Natural killer cell (primary cell): ENCODE results near the gene VPS13D. TPM values are rescaled to one million over a fixed set of nuclear protein-coding genes. Genes with fewer than 3 reads are reported as not detected.

ENCODE experiments used
- ATAC-seq, 3 donors: fragments of 150-1000 bp in 2 of 3; fragments of 200-7000 bp in 1 of 3; cut with Tn5 transposase; 1 replicate in 1 of 3; 2 replicates in 2 of 3; pipeline ENCODE4 v1.10.0; 2021; ENCODE audit warnings: mild to moderate bottlenecking in 2 of 3, moderate library complexity in 2 of 3
- DNase-seq, 2 donors: peaks; one replicate each; pipeline versions ENCODE4 v3.0.0 to v3.0.0-alpha.2; 2013 to 2021; ENCODE audit warnings: mixed read lengths in 1 of 2
- H3K27ac ChIP-seq: one replicate; pipeline ENCODE4 v1.5.1; 2013; ENCODE audit warnings: mild to moderate bottlenecking, low read length
- H3K27me3 ChIP-seq: one replicate; pipeline ENCODE4 v1.6.1; 2013; ENCODE audit warnings: low read length; ENCODE audit not compliant: control insufficient read depth, insufficient read depth
- H3K36me3 ChIP-seq: one replicate; pipeline ENCODE4 v1.6.1; 2013; ENCODE audit warnings: low read length; ENCODE audit not compliant: control insufficient read depth, insufficient read depth
- H3K4me1 ChIP-seq: one replicate; pipeline ENCODE4 v1.6.1; 2013; ENCODE audit warnings: low read length; ENCODE audit not compliant: control insufficient read depth, insufficient read depth
- H3K4me3 ChIP-seq: one replicate; pipeline ENCODE4 v1.5.1; 2013; ENCODE audit warnings: low read length
- H3K9me3 ChIP-seq: one replicate; pipeline ENCODE4 v1.6.1; 2013; ENCODE audit warnings: low read length; ENCODE audit not compliant: control insufficient read depth, insufficient read depth
- H3K27ac Mint-ChIP-seq, 2 donors: one replicate each; pipeline ENCODE4 v1.8.0; 2022; ENCODE audit warnings: mild to moderate bottlenecking in 2 of 2, mixed read lengths in 2 of 2, moderate library complexity in 1 of 2
- H3K27me3 Mint-ChIP-seq, 2 donors: one replicate each; pipeline ENCODE4 v1.8.0; 2022; ENCODE audit warnings: low read depth in 2 of 2, mixed read lengths in 2 of 2
- H3K36me3 Mint-ChIP-seq: one replicate; pipeline ENCODE4 v1.8.0; 2022; ENCODE audit warnings: mixed read lengths
- H3K4me1 Mint-ChIP-seq, 2 donors: one replicate each; pipeline ENCODE4 v1.8.0; 2022; ENCODE audit warnings: mixed read lengths in 2 of 2
- H3K4me3 Mint-ChIP-seq: one replicate; pipeline ENCODE4 v1.8.0; 2022; ENCODE audit warnings: mild to moderate bottlenecking, moderate library complexity, mixed read lengths
- H3K9me3 Mint-ChIP-seq, 2 donors: one replicate each; pipeline ENCODE4 v1.8.0; 2022; ENCODE audit warnings: mixed read lengths in 2 of 2
- CTCF ChIP-seq: fragments of 200-600 bp; IDR thresholded peaks from one replicate; pipeline ENCODE4 v1.8.0; 2022; ENCODE audit warnings: antibody characterized with exemption
- WGBS: methylation state at CpG from one replicate; pipeline ENCODE4 v1.1.7; 2013; ENCODE audit warnings: missing lambda C conversion rate; ENCODE audit not compliant: insufficient coverage; 5-methylcytosine and 5-hydroxymethylcytosine counted together
- intact Hi-C: fragments of 100-400 bp; cut with micrococcal nuclease; formaldehyde crosslinking; loops from one replicate; pipeline ENCODE4 v1.14.2; 2022
- total RNA-seq, 4 donors: library from RNA; stranded (reverse); fragments of 120-200 nt in 1 of 4; gene quantifications; one replicate each; pipeline versions ENCODE4 v1.2.3 to v1.2.4, GENCODE V29; 2013 to 2022

Gene VPS13D
- total RNA-seq, 3 donors from 2014 or later (not counting 1 experiment from before 2014, with no cell fraction given) = 66.3 to 94.0 (median 81.7) TPM

GRCh38 chr1:12251442-12251841 is 21.6 kb downstream of the VPS13D start:
- H3K36me3 Mint-ChIP-seq = peaks cover 27% of the 10 kb centered on the region
- no peaks in the 10 kb centered on the region for H3K4me1 Mint-ChIP-seq
- H3K4me3 Mint-ChIP-seq = no peak overlapping the region
- H3K27ac ChIP-seq = no peak overlapping the region
- H3K27me3 ChIP-seq = no peaks in the 10 kb centered on the region
- no peak for ATAC-seq
- no peaks in the 10 kb centered on the region for H3K9me3 ChIP-seq
- TF ChIP-seq CTCF = no peak
- H3K4me3 ChIP-seq = no peak overlapping the region
- no peaks in the 10 kb centered on the region for H3K4me1 ChIP-seq
- peaks cover 48% of the 10 kb centered on the region for H3K36me3 ChIP-seq
- 92% methylated on average over 5 of the region's 5 CpGs for WGBS
- no peaks in the 10 kb centered on the region for H3K27me3 Mint-ChIP-seq
- no peak for DNase-seq
- H3K9me3 Mint-ChIP-seq = no peaks in the 10 kb centered on the region
- no peak overlapping the region for H3K27ac Mint-ChIP-seq
- intact Hi-C loops = no loop called here

GRCh38 chr1:12255913-12256312 is 26.1 kb downstream of the VPS13D start:
- intact Hi-C loops = no loop called here
- no peaks in the 10 kb centered on the region for H3K9me3 Mint-ChIP-seq

GRCh38 chr1:12258272-12258671 is 28.4 kb downstream of the VPS13D start:
- DNase-seq (no peak), ATAC-seq (no peak)
- Histone ChIP-seq H3K4me1 (no peaks in the 10 kb centered on the region), H3K4me3 (no peak overlapping the region), H3K36me3 (peaks cover 63% of the 10 kb centered on the region), H3K9me3 (no peaks in the 10 kb centered on the region), H3K27me3 (no peaks in the 10 kb centered on the region), H3K27ac (no peak overlapping the region)
- no peak for TF ChIP-seq CTCF
- H3K4me1 Mint-ChIP-seq = no peaks in the 10 kb centered on the region
- no peak overlapping the region for H3K27ac Mint-ChIP-seq
- no peaks in the 10 kb centered on the region for H3K27me3 Mint-ChIP-seq
- intact Hi-C loops = no loop called here
- 91% methylated on average over 7 of the region's 7 CpGs for WGBS
- H3K36me3 Mint-ChIP-seq = peaks cover 49% of the 10 kb centered on the region
- H3K4me3 Mint-ChIP-seq = no peak overlapping the region
- no peaks in the 10 kb centered on the region for H3K9me3 Mint-ChIP-seq

More at GRCh38 chr1:12255913-12256312, 26.1 kb downstream of the VPS13D start:
- ATAC-seq = no peak
- TF ChIP-seq CTCF = no peak
- 98% methylated on average over 2 of the region's 2 CpGs for WGBS
- H3K27ac Mint-ChIP-seq = no peak overlapping the region
- H3K27ac ChIP-seq = no peak overlapping the region
- no peaks in the 10 kb centered on the region for H3K9me3 ChIP-seq
- no peak overlapping the region for H3K4me3 Mint-ChIP-seq
- H3K36me3 ChIP-seq = peaks cover 55% of the 10 kb centered on the region
- peaks cover 39% of the 10 kb centered on the region for H3K36me3 Mint-ChIP-seq
- no peaks in the 10 kb centered on the region for H3K4me1 ChIP-seq
- no peaks in the 10 kb centered on the region for H3K27me3 Mint-ChIP-seq
- DNase-seq = no peak
- H3K4me1 Mint-ChIP-seq = no peaks in the 10 kb centered on the region
- H3K4me3 ChIP-seq = no peak overlapping the region
- no peaks in the 10 kb centered on the region for H3K27me3 ChIP-seq

GRCh38 chr1:12269351-12269750 is 39.5 kb downstream of the VPS13D start:
- Mint-ChIP-seq H3K9me3 (no peaks in the 10 kb centered on the region), H3K4me1 (peaks cover 20 to 22% of the 10 kb centered on the region in 2 donors), H3K27me3 (no peaks in the 10 kb centered on the region), H3K27ac (no peak overlapping the region), H3K4me3 (no peak overlapping the region), H3K36me3 (peaks cover 2% of the 10 kb centered on the region)
- Histone ChIP-seq H3K4me3 (no peak overlapping the region), H3K36me3 (peaks cover 64% of the 10 kb centered on the region), H3K4me1 (peaks cover 6% of the 10 kb centered on the region), H3K27ac (no peak overlapping the region), H3K9me3 (no peaks in the 10 kb centered on the region), H3K27me3 (no peaks in the 10 kb centered on the region)
- no CpG with 5 or more reads among the region's 1 CpG for WGBS
- TF ChIP-seq CTCF = no peak
- no peak for ATAC-seq
- intact Hi-C loops = no loop called here
- DNase-seq = no peak
